ENCODE results near the gene ELOB.

The ELOB gene

GRCh38 chr16:2749476-2749875, 27.6 kb downstream of the ELOB start:
- no peak overlapping the region for H3K27ac ChIP-seq (ENCODE audit: low read length)

DNA sequence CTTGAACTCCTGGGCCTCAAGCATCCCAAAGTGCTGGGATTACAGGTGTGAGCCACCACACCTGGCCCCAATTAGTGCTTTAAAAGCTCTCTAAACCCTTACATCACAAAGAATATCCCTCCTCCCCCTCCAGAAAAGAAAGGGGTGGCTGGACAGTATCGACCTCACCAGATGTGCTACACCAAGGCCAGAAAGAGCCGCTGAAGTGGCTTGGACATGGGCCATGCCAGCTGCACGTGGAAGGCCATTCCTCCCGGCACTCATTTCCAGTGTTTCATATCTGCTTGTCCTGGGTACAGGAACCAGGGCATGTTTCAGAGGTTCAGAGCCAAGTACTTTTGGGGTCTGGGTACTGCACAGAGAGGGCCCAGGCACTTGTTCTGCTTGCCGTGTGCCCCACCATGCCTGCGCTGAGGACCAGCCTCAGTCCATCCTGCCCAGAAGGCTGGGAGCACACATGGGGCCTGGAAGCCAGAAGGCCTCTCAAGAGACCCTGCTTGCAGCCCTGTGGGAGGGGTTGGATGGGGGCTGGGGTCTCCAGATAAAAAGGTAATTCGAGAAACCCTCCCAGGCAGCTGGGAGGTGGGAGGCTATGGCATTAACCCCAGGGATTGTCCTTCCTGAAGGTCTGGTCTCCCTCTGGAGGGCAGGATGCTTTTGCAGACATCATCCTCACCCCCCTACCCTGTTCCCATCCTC, 28.2 kb downstream of the ELOB start:
- H3K4me1 ChIP-seq (ENCODE audit: control insufficient read depth in 1 of 2, insufficient read depth in 2 of 2, low read length in 2 of 2), result peaks cover 0 to 9% of the 10 kb centered on the region in 2 donors

More at GRCh38 chr16:2749476-2749875, 27.6 kb downstream of the ELOB start:
- H3K4me3 ChIP-seq (ENCODE audit: low read depth in 1 of 2, low read length in 2 of 2), result no peak overlapping the region
- peaks cover 0 to 12% of the 10 kb centered on the region in 2 donors for H3K36me3 ChIP-seq (ENCODE audit: control insufficient read depth in 1 of 2, insufficient read depth in 2 of 2, low read length in 2 of 2)
- H3K4me1 ChIP-seq (ENCODE audit: control insufficient read depth in 1 of 2, insufficient read depth in 2 of 2, low read length in 2 of 2), result peaks cover 1 to 15% of the 10 kb centered on the region in 2 donors
- no peaks in the 10 kb centered on the region for H3K27me3 ChIP-seq (ENCODE audit: low read depth, low read length)
- H3K9me3 ChIP-seq (ENCODE audit: control insufficient read depth in 1 of 2, low read length in 2 of 2), result no peaks in the 10 kb centered on the region

GRCh38 chr16:2745961-2746360, 31.1 kb downstream of the ELOB start:
- Histone ChIP-seq H3K27me3 (ENCODE audit: low read depth, low read length) (no peaks in the 10 kb centered on the region), H3K4me3 (ENCODE audit: low read depth in 1 of 2, low read length in 2 of 2) (no peak overlapping the region), H3K9me3 (ENCODE audit: control insufficient read depth in 1 of 2, low read length in 2 of 2) (no peaks in the 10 kb centered on the region), H3K36me3 (ENCODE audit: control insufficient read depth in 1 of 2, insufficient read depth in 2 of 2, low read length in 2 of 2) (no peaks in the 10 kb centered on the region), H3K4me1 (ENCODE audit: control insufficient read depth in 1 of 2, insufficient read depth in 2 of 2, low read length in 2 of 2) (no peaks in the 10 kb centered on the region), H3K27ac (ENCODE audit: low read length) (no peak overlapping the region)

More for the DNA sequence above, 28.2 kb downstream of the ELOB start:
- H3K4me3 ChIP-seq (ENCODE audit: low read depth in 1 of 2, low read length in 2 of 2), result no peak overlapping the region
- peaks cover 0 to 12% of the 10 kb centered on the region in 2 donors for H3K36me3 ChIP-seq (ENCODE audit: control insufficient read depth in 1 of 2, insufficient read depth in 2 of 2, low read length in 2 of 2)
- no peak overlapping the region for H3K27ac ChIP-seq (ENCODE audit: low read length)
- H3K27me3 ChIP-seq (ENCODE audit: low read depth, low read length), result no peaks in the 10 kb centered on the region
- no peaks in the 10 kb centered on the region for H3K9me3 ChIP-seq (ENCODE audit: control insufficient read depth in 1 of 2, low read length in 2 of 2)

- H3K27me3 ChIP-seq (ENCODE audit: low read depth, low read length), result no peaks in the 10 kb centered on the region
- no peak overlapping the region for H3K27ac ChIP-seq (ENCODE audit: low read length)
- no peaks in the 10 kb centered on the region for H3K9me3 ChIP-seq (ENCODE audit: control insufficient read depth in 1 of 2, low read length in 2 of 2)
- H3K4me1 ChIP-seq (ENCODE audit: control insufficient read depth in 1 of 2, insufficient read depth in 2 of 2, low read length in 2 of 2), result no peaks in the 10 kb centered on the region
- no peaks in the 10 kb centered on the region for H3K36me3 ChIP-seq (ENCODE audit: control insufficient read depth in 1 of 2, insufficient read depth in 2 of 2, low read length in 2 of 2)
- H3K4me3 ChIP-seq (ENCODE audit: low read depth in 1 of 2, low read length in 2 of 2), result no peak overlapping the region
Observed at GRCh38 chr16:2745116-2745890, 31.8 kb downstream of the ELOB start.

GRCh38 chr16:2744711-2745110, 32.4 kb downstream of the ELOB start:
- Histone ChIP-seq H3K36me3 (ENCODE audit: control insufficient read depth in 1 of 2, insufficient read depth in 2 of 2, low read length in 2 of 2) (no peaks in the 10 kb centered on the region), H3K27ac (ENCODE audit: low read length) (no peak overlapping the region), H3K9me3 (ENCODE audit: control insufficient read depth in 1 of 2, low read length in 2 of 2) (no peaks in the 10 kb centered on the region), H3K27me3 (ENCODE audit: low read depth, low read length) (no peaks in the 10 kb centered on the region), H3K4me3 (ENCODE audit: low read depth in 1 of 2, low read length in 2 of 2) (no peak overlapping the region), H3K4me1 (ENCODE audit: control insufficient read depth in 1 of 2, insufficient read depth in 2 of 2, low read length in 2 of 2) (no peaks in the 10 kb centered on the region)

GRCh38 chr16:2743007-2743810, 33.9 kb downstream of the ELOB start:
- no peaks in the 10 kb centered on the region for H3K9me3 ChIP-seq (ENCODE audit: control insufficient read depth in 1 of 2, low read length in 2 of 2)
- H3K4me3 ChIP-seq (ENCODE audit: low read depth in 1 of 2, low read length in 2 of 2), result no peak overlapping the region
- H3K4me1 ChIP-seq (ENCODE audit: control insufficient read depth in 1 of 2, insufficient read depth in 2 of 2, low read length in 2 of 2), result no peaks in the 10 kb centered on the region
- H3K27ac ChIP-seq (ENCODE audit: low read length), result no peak overlapping the region
- H3K36me3 ChIP-seq (ENCODE audit: control insufficient read depth in 1 of 2, insufficient read depth in 2 of 2, low read length in 2 of 2), result no peaks in the 10 kb centered on the region
- no peaks in the 10 kb centered on the region for H3K27me3 ChIP-seq (ENCODE audit: low read depth, low read length)

DNA sequence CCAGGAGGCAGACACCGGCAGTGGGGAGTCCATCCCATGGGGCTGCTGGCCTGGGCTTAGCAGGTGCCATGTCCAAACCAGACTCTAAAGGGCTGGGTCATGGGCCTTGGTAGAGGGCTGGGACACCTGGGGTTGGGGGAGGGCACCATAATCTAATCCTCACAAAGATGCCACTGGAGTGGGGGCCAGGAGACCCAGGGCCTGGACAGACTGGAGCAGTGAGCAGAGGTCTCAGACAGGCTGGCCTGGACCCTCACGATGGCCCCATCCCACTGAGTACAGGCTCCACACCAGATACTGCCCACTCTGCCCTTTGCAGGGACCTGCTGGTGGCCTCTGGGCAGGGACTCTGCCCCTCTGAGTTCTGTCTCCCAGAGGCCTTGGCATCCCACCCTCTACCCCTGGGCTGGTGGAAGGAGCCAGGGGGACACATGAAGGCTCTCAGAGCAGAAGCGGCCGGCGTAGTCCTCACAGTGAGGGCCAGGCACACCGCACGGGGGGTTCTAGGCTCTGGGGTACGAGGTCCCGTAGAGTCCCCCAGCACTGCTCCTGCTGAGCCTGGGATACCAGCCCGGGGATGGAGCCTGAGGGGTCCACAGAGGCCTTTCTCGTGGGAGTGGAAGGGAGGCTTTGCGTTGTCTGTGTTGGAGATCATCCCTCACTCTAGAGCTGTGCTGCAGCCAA, 34.6 kb downstream of the ELOB start:
- Histone ChIP-seq H3K27me3 (ENCODE audit: low read depth, low read length) (no peaks in the 10 kb centered on the region), H3K36me3 (ENCODE audit: control insufficient read depth in 1 of 2, insufficient read depth in 2 of 2, low read length in 2 of 2) (no peaks in the 10 kb centered on the region), H3K27ac (ENCODE audit: low read length) (no peak overlapping the region), H3K9me3 (ENCODE audit: control insufficient read depth in 1 of 2, low read length in 2 of 2) (no peaks in the 10 kb centered on the region), H3K4me1 (ENCODE audit: control insufficient read depth in 1 of 2, insufficient read depth in 2 of 2, low read length in 2 of 2) (no peaks in the 10 kb centered on the region), H3K4me3 (ENCODE audit: low read depth in 1 of 2, low read length in 2 of 2) (no peak overlapping the region)

GRCh38 chr16:2741168-2741567, 35.9 kb downstream of the ELOB start:
- no peaks in the 10 kb centered on the region for H3K27me3 ChIP-seq (ENCODE audit: low read depth, low read length)
- H3K4me3 ChIP-seq (ENCODE audit: low read depth in 1 of 2, low read length in 2 of 2), result no peak overlapping the region

DNA sequence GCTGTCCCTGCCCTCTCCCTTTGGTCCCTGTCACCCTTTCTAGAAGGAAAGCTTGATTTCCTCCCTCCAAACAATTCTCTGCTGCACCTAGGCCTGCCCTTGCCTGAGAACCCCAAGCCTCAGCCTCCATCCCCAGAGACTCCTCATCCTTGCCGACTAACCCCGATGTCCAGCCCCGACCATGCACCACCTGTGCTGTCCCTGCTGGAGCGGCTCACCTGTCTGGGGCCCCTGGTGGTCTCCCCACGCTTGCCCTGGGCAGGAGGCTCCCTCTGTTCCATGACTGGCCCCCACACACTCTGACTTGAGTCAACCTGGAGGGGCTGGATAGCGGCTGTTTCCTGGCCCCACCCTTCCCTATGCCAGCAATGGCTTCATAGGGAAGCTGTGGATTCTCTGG, 36.6 kb downstream of the ELOB start:
- Histone ChIP-seq H3K9me3 (ENCODE audit: control insufficient read depth in 1 of 2, low read length in 2 of 2) (no peaks in the 10 kb centered on the region), H3K27me3 (ENCODE audit: low read depth, low read length) (no peaks in the 10 kb centered on the region), H3K4me3 (ENCODE audit: low read depth in 1 of 2, low read length in 2 of 2) (no peak overlapping the region)

More at GRCh38 chr16:2741168-2741567, 35.9 kb downstream of the ELOB start:
- Histone ChIP-seq H3K9me3 (ENCODE audit: control insufficient read depth in 1 of 2, low read length in 2 of 2) (no peaks in the 10 kb centered on the region), H3K36me3 (ENCODE audit: control insufficient read depth in 1 of 2, insufficient read depth in 2 of 2, low read length in 2 of 2) (no peaks in the 10 kb centered on the region), H3K27ac (ENCODE audit: low read length) (no peak overlapping the region), H3K4me1 (ENCODE audit: control insufficient read depth in 1 of 2, insufficient read depth in 2 of 2, low read length in 2 of 2) (no peaks in the 10 kb centered on the region)

GRCh38 chr16:2739625-2740430, 37.3 kb downstream of the ELOB start:
- Histone ChIP-seq H3K27me3 (ENCODE audit: low read depth, low read length) (no peaks in the 10 kb centered on the region), H3K9me3 (ENCODE audit: control insufficient read depth in 1 of 2, low read length in 2 of 2) (no peaks in the 10 kb centered on the region), H3K4me1 (ENCODE audit: control insufficient read depth in 1 of 2, insufficient read depth in 2 of 2, low read length in 2 of 2) (no peaks in the 10 kb centered on the region), H3K36me3 (ENCODE audit: control insufficient read depth in 1 of 2, insufficient read depth in 2 of 2, low read length in 2 of 2) (no peaks in the 10 kb centered on the region), H3K4me3 (ENCODE audit: low read depth in 1 of 2, low read length in 2 of 2) (no peak overlapping the region), H3K27ac (ENCODE audit: low read length) (no peak overlapping the region)

More for the DNA sequence above, 36.6 kb downstream of the ELOB start:
- Histone ChIP-seq H3K36me3 (ENCODE audit: control insufficient read depth in 1 of 2, insufficient read depth in 2 of 2, low read length in 2 of 2) (no peaks in the 10 kb centered on the region), H3K27ac (ENCODE audit: low read length) (no peak overlapping the region), H3K4me1 (ENCODE audit: control insufficient read depth in 1 of 2, insufficient read depth in 2 of 2, low read length in 2 of 2) (no peaks in the 10 kb centered on the region)
